H9 (cell line): ENCODE measurements around the gene FCER1G. TPM values are rescaled to one million over a fixed set of nuclear protein-coding genes. Genes with fewer than 3 reads are reported as not detected.

Experiments used
- DNase-seq: peaks from one replicate; pipeline ENCODE4 v3.0.0-alpha.2; 2017
- H2AFZ ChIP-seq: one replicate; pipeline ENCODE4 v1.6.1; 2013; ENCODE audit warnings: mild to moderate bottlenecking, low read length, control low read depth, moderate library complexity
- H2AK5ac ChIP-seq: 2 replicates; pipeline ENCODE4 v1.6.1; 2013; ENCODE audit warnings: low read length, control low read depth, mixed read lengths; ENCODE audit not compliant: insufficient read length
- H2BK120ac ChIP-seq: one replicate; pipeline ENCODE4 v1.6.1; 2013; ENCODE audit warnings: low read depth, mild to moderate bottlenecking, low read length, control low read depth, inconsistent platforms; ENCODE audit not compliant: poor library complexity, severe bottlenecking
- H2BK12ac ChIP-seq: 2 replicates; pipeline ENCODE4 v1.6.1; 2013; ENCODE audit warnings: low read length, control low read depth, mixed read lengths, low read depth; ENCODE audit not compliant: insufficient read length
- H2BK15ac ChIP-seq: 2 replicates; pipeline ENCODE4 v1.6.1; 2013; ENCODE audit warnings: low read depth, low read length, control low read depth
- H2BK20ac ChIP-seq: one replicate; pipeline ENCODE4 v1.6.1; 2013; ENCODE audit warnings: low read depth, mild to moderate bottlenecking, low read length, control low read depth, inconsistent platforms; ENCODE audit not compliant: poor library complexity, severe bottlenecking
- H2BK5ac ChIP-seq: 2 replicates; pipeline ENCODE4 v1.6.1; 2013; ENCODE audit warnings: low read length, control low read depth, mixed read lengths; ENCODE audit not compliant: insufficient read length
- H3K14ac ChIP-seq: 2 replicates; pipeline ENCODE4 v1.6.1; 2013; ENCODE audit warnings: low read length, control low read depth; ENCODE audit not compliant: insufficient read depth
- H3K18ac ChIP-seq: 2 replicates; pipeline ENCODE4 v1.6.1; 2013; ENCODE audit warnings: low read depth, mild to moderate bottlenecking, mixed read lengths, low read length, control low read depth; ENCODE audit not compliant: insufficient read length
- H3K23ac ChIP-seq: 2 replicates; pipeline ENCODE4 v1.6.1; 2013; ENCODE audit warnings: low read length, control low read depth, mixed read lengths, low read depth; ENCODE audit not compliant: insufficient read length
- H3K23me2 ChIP-seq: 2 replicates; pipeline ENCODE4 v1.6.1; 2013; ENCODE audit warnings: low read depth, mild to moderate bottlenecking, mixed read lengths, low read length, control low read depth; ENCODE audit not compliant: insufficient read length, poor library complexity, severe bottlenecking
- H3K27ac ChIP-seq: 2 replicates; pipeline ENCODE4 v1.5.1; 2013; ENCODE audit warnings: low read length, control low read depth, mixed read lengths, low read depth; ENCODE audit not compliant: insufficient read length
- H3K27me3 ChIP-seq: 2 replicates; pipeline ENCODE4 v1.6.1; 2013; ENCODE audit warnings: low read length, control low read depth, inconsistent platforms; ENCODE audit not compliant: insufficient read depth
- H3K4ac ChIP-seq: 2 replicates; pipeline ENCODE4 v1.6.1; 2013; ENCODE audit warnings: low read depth, mild to moderate bottlenecking, control low read depth, inconsistent platforms, low read length, moderate library complexity
- H3K4me1 ChIP-seq: 2 replicates; pipeline ENCODE4 v1.6.1; 2013; ENCODE audit warnings: low read length, control low read depth, inconsistent platforms; ENCODE audit not compliant: insufficient read depth
- H3K4me2 ChIP-seq: 2 replicates; pipeline ENCODE4 v1.6.1; 2013; ENCODE audit warnings: low read length, control low read depth, mixed read lengths; ENCODE audit not compliant: insufficient read length, insufficient read depth
- H3K56ac ChIP-seq: 2 replicates; pipeline ENCODE4 v1.6.1; 2013; ENCODE audit warnings: low read depth, mild to moderate bottlenecking, mixed read lengths, low read length, control low read depth; ENCODE audit not compliant: insufficient read length
- H3K79me1 ChIP-seq: 2 replicates; pipeline ENCODE4 v1.6.1; 2013; ENCODE audit warnings: low read depth, mild to moderate bottlenecking, moderate library complexity, low read length, control low read depth, inconsistent platforms; ENCODE audit not compliant: insufficient read depth, poor library complexity, severe bottlenecking
- H3K79me2 ChIP-seq: 2 replicates; pipeline ENCODE4 v1.6.1; 2013; ENCODE audit warnings: low read length, control low read depth, inconsistent platforms; ENCODE audit not compliant: insufficient read depth
- H3K9ac ChIP-seq: 2 replicates; pipeline ENCODE4 v1.6.1; 2013; ENCODE audit warnings: low read length, control low read depth, mixed read lengths; ENCODE audit not compliant: insufficient read length; ENCODE audit errors: extremely low read depth
- H3K9me3 ChIP-seq: one replicate; pipeline ENCODE4 v1.6.1; 2013; ENCODE audit warnings: low read depth, low read length, inconsistent platforms; ENCODE audit not compliant: control insufficient read depth
- H3T11ph ChIP-seq: one replicate; pipeline ENCODE4 v1.6.1; 2013; ENCODE audit warnings: mild to moderate bottlenecking, low read length, control low read depth, inconsistent platforms
- H4K20me1 ChIP-seq: one replicate; pipeline ENCODE4 v1.6.1; 2013; ENCODE audit not compliant: control insufficient read depth, insufficient read length, insufficient read depth
- H4K5ac ChIP-seq: 2 replicates; pipeline ENCODE4 v1.6.1; 2013; ENCODE audit warnings: low read depth, mild to moderate bottlenecking, mixed read lengths, low read length, control low read depth; ENCODE audit not compliant: insufficient read length
- H4K8ac ChIP-seq: replicated peaks from 2 replicates; pipeline ENCODE4 v1.6.1; 2013; ENCODE audit warnings: low read length, control low read depth, mixed read lengths, low read depth; ENCODE audit not compliant: insufficient read length
- H4K91ac ChIP-seq: 2 replicates; pipeline ENCODE4 v1.6.1; 2013; ENCODE audit warnings: low read depth, mild to moderate bottlenecking, moderate library complexity, mixed read lengths, low read length, control low read depth; ENCODE audit not compliant: insufficient read length
- H3K27ac Mint-ChIP-seq, 3 experiments: 2 replicates in 2 of 3; 3 replicates in 1 of 3; pipeline ENCODE4 v1.8.0; 2020 to 2021; ENCODE audit warnings: mixed read lengths in 3 of 3, mild to moderate bottlenecking in 1 of 3, moderate library complexity in 1 of 3
- H3K27me3 Mint-ChIP-seq: 2 replicates; pipeline ENCODE4 v1.8.0; 2021; ENCODE audit warnings: low read depth, mild to moderate bottlenecking, moderate library complexity, mixed read lengths
- H3K36me3 Mint-ChIP-seq, 3 experiments: 2 replicates in 2 of 3; 3 replicates in 1 of 3; pipeline ENCODE4 v1.8.0; 2020 to 2021; ENCODE audit warnings: low read depth in 3 of 3, mixed read lengths in 3 of 3; ENCODE audit not compliant: insufficient read depth in 1 of 3
- H3K4me1 Mint-ChIP-seq, 2 experiments: 2 replicates each; pipeline ENCODE4 v1.8.0; 2020; ENCODE audit warnings: mixed read lengths in 2 of 2
- H3K4me3 Mint-ChIP-seq, 2 experiments: 2 replicates in 1 of 2; 3 replicates in 1 of 2; pipeline ENCODE4 v1.8.0; 2020 to 2021; ENCODE audit warnings: mild to moderate bottlenecking in 2 of 2, mixed read lengths in 2 of 2, moderate library complexity in 1 of 2
- H3K9me3 Mint-ChIP-seq, 2 experiments: 2 replicates in 1 of 2; 3 replicates in 1 of 2; pipeline ENCODE4 v1.8.0; 2020; ENCODE audit warnings: mild to moderate bottlenecking in 2 of 2, mixed read lengths in 2 of 2, moderate library complexity in 1 of 2
- CTCF ChIP-seq: fragments of 200-600 bp; sonication (generic); conservative IDR thresholded peaks from 3 replicates; pipeline ENCODE4 v1.8.0; 2021; ENCODE audit warnings: antibody characterized with exemption, mild to moderate bottlenecking
- WGBS: extraction: QIAGEN DNeasy Blood & Tissue Kit; methylation state at CpG from one replicate; pipeline ENCODE4 v1.1.7; 2013; ENCODE audit warnings: missing lambda C conversion rate, low lambda C conversion rate, mixed read lengths; ENCODE audit not compliant: insufficient read length; ENCODE audit errors: extremely low coverage; 5-methylcytosine and 5-hydroxymethylcytosine counted together
- total RNA-seq: library from RNA; stranded (reverse); gene quantifications from 2 replicates; pipeline ENCODE4 v1.2.1, GENCODE V29; 2021

Gene FCER1G
- total RNA-seq, 1 experiment from 2014 or later, result 0.90 TPM

GRCh38 chr1:161206411-161207140 lies 8.5 kb upstream of the FCER1G start:
- Histone ChIP-seq H3K23ac (no peak overlapping the region), H3K9me3 (no peaks in the 10 kb centered on the region), H4K8ac (no peak overlapping the region), H2BK120ac (no peak overlapping the region), H3K27ac (no peak overlapping the region), H3K27me3 (no peaks in the 10 kb centered on the region; the same call in 1 of the 2 replicates), H3T11ph (no peak overlapping the region), H3K79me1 (no peaks in the 10 kb centered on the region), H3K23me2 (peaks cover 3% of the 10 kb centered on the region), H3K18ac (no peak overlapping the region), H3K56ac (no peak overlapping the region), H2AK5ac (no peak overlapping the region), H2BK20ac (no peak overlapping the region), H4K5ac (no peak overlapping the region), H3K4me2 (no peak overlapping the region), H3K4me1 (peaks cover 2% of the 10 kb centered on the region; the same call in 1 of the 2 replicates), H3K9ac (no peak overlapping the region), H2BK15ac (no peak overlapping the region), H2BK12ac (no peak overlapping the region), H4K20me1 (no peaks in the 10 kb centered on the region), H3K79me2 (no peaks in the 10 kb centered on the region), H4K91ac (no peak overlapping the region), H3K14ac (no peak overlapping the region), H3K4ac (no peak overlapping the region), H2AFZ (no peak overlapping the region), H2BK5ac (no peak overlapping the region)
- Mint-ChIP-seq H3K27ac (peak overlapping the region in 1 of 3 experiments; percentile 28; a peak in 2 of 7 replicates), H3K4me3 (no peak overlapping the region; a peak in 1 of 5 replicates), H3K9me3 (no peaks in the 10 kb centered on the region), H3K36me3 (peaks cover 26 to 60% (median 59%) of the 10 kb centered on the region in 3 experiments), H3K27me3 (no peaks in the 10 kb centered on the region), H3K4me1 (peaks cover 15 to 16% of the 10 kb centered on the region in 2 experiments)
- TF ChIP-seq CTCF, result no peak
- DNase-seq, result no peak
- WGBS, result no CpG with 5 or more reads among the region's 12 CpGs
